ENCODE data around the gene LYRM4.

The LYRM4 gene

DNA sequence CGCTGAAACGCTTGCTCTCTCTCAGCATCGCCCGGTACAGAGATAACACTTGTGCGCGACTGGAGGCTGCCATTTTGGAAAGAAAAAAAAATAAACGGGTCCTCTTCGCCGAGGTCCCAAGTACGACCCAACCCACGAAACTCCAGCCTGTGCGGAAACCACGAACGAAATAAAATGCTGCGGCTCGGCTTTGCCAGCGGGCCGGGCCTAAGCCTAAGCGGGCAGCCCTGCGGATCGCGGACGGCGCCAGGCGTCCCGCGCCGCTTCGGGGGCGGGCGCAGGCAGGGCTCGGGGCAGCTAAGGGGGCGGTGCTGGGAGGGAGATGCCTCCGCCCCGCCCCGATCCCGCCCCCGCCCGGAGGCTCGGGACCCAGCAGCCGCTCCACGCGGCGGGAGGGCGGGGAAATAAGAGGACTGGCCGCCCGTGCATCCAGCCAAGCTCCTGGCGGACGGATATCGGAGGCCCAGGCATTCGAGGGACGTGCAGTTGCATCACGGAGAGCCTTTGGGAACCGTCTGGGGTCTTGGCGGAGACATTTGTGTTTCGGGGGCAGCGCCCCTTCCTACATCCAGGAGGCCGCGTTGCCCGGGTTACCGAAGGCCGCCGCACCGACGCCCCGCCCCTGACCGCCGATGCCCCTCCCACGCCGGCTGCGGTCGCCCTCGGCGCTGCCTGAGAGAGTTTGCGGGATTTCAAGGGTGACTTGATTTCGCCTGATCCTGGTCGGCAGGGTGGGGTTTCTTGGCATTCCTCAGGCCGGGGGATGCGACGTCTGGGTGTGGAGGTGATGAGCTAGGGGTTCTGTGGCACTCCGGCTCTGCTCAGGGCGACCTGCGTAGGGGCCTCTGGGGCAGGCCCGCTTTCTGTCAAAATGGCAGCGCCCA is at the start of gene LYRM4, which contains the start of gene FARS2:
LYRM4 (minus strand) TSS at position 290 of the 884 bp plus-strand sequence; CDS start at position 73, 217 bp downstream.
FARS2 (plus strand) TSS at position 853 of the 884 bp plus-strand sequence.
- peak; percentile 95 for DNase-seq (ENCODE audit: low spot score)

DNA sequence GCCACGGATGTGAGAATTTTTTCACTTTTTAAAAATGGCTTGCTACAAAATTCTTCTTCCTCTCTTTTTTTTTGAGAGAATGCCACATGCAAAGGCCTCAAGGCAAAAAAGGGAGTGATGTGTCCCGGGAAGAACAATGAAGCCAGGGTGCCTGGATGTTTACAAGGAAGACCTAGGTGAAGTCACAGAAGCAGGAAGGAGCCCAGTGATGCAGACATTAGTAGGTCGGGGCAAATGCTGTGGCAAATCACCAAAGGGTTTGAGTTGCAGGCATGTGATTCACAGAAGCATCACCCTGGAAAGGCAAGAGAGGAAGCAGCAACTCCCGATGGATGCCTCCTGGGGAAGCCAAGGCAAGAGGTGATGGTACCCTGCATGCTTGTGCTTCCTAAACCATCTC is 47.3 kb upstream of the LYRM4 start:
- DNase-seq (ENCODE audit: low spot score): no peak

DNA sequence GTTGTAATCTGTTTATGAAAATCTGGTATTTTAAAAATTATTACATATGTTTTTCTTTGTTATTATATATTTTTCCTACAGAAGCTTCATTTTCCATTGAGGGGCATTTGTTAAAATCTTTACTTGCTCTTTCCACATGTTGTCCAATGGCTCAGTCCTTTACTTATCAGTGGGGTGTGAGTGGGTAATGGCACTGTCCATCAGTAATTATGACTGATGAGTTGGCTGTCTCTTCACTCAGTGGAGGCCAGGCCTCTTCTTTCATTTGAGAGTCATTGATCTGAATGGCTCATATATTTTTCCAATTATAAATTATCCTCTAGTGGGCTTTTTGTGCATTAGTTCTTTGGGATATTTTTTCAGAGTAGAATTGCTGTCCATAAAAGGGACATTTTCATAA is 46.3 kb upstream of the LYRM4 start:
- DNase-seq (ENCODE audit: low spot score): no peak

DNA sequence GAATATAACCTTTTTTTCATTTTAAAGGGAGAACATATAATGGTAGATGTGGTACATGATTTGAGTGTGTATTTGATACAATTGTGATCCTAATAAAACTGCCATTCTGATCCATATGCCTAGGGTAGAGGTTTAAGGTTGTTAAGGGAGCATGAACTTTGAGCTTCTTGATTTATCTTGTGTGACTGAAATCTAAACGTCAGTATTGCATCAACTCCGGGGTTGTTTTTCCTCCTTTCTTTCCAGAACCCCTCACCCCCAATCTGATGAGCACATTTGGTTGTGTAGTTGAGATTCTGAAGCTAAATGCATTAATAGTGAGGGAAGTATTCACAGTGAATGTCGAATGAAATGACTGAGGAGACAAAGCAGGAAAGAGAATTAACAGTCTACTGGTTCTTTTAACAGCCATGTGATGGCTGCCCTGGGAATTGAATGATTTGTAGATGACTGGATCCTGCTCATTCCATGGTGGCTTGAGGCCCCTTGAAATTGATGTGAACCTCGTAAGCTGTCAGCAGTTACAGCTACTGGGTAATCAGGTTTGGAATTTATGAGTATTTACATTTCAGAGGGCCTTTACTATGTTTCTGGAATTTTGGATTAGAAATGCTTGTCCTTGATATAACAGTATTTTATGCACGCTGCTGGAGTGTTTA is 45.3 kb upstream of the LYRM4 start:
- no peak for DNase-seq (ENCODE audit: low spot score)

- DNase-seq (ENCODE audit: low spot score): no peak
Observed at GRCh38 chr6:5303682-5304081, 42.9 kb upstream of the LYRM4 start.

DNA sequence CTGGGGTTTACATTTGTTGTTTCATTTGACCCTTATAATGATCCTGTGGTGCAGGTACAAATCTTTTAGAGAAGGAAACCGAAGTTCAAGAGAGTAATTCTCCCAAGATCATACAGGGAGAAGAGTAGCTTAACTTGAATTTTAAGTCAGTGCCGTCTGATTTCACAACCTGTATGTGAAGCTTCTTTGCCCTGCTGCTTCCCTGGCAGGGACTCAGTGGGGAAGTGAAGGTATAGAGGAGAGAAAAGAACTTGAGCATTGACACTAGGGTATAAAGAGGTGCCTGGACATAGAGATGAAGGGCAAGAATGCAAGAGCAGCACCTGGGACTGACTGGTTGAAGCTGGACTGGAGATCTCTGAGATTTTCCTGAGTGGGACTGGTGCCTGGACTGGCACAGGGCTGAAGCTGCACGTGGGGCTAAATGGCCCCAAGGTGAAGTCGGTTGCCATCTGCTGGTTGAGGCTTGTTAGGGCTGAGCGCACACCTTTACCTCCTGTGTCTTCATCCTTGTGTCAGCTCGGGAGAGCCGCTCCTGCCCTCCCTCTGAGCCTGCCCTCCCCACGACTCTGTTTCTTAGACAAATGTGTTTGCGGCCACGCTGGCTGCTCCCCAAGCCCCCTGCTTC is 42.4 kb upstream of the LYRM4 start:
- DNase-seq (ENCODE audit: low spot score): no peak

DNA sequence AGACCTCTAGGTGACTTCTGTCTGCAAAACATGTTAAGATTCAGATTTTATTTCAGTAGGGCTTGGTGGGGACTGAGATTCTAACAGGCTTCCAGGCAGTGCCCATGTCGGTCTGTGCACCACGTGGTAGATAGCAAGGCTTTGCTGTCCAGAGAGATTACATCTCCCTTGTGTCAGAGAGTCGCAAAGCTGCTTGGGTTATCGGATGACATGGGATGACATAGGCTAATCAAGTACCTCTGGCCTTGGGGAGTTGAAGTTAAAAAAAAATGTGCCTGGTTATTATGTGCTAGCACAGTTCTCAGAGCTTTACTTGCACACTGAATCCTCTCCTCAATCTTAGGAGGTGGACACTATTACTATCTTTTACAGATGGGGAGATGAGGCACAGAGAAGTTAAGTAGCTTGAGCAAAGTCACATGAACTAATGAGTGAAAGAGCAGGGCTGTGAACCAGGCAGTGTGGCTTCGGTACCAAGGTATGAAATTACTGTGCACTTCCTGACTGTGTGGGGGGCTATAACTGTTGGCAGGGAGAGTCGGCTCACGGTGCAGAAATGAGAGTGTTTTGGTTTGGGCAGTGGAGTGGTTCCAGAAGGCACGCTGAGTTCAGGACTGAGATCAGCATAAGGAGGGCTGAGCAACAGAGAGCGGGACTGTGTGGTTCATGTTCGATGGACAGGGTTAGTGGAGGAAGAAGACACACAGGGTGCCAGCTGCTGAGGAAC is 41.6 kb upstream of the LYRM4 start:
- no peak for DNase-seq (ENCODE audit: low spot score)

DNA sequence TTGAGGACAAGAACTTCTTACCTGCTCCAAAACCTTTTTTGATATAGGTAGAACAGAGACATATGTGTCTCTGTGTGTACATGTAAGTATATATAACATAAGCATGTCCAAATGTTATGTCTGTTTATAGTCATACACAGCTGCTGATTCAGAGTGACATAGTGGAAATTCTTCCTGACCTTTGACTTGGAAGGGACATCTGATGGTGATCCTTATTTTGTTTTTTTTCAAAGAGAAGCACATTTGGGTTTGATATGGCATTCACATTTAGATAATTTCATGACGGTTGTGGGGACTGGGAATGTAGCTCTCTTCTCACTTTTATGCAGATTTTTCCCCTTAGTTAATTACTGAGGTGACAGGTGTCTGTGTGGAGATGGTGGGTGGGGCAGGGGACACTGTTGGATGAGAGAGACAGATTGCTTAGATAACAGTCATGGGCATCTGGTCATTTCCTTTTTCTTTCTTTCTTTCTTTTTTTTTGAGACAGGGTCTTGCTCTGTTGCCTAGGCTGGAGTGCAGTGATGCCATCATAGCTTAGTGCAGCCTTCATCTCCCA is 39.5 kb upstream of the LYRM4 start:
- DNase-seq (ENCODE audit: low spot score): no peak

DNA sequence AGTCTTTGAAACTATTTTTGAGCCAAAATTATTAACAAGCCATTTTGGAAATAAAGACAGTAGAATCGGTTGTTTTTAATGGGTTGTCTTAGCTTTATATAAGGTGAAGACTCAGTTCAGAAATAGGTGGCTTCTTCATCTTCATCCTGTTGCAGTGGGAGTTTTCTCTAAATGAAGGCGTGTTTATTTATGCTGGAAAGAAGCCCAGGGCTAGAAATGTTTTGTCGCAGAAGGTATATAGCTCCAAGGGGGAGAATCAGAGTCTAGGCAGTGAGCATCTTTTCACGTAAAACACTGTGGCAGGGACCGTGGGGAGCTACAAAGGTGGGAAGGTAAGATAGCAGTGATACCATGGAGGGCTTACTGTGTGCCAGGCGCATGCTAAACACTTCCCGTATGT is 34.9 kb upstream of the LYRM4 start:
- no peak for DNase-seq (ENCODE audit: low spot score)

DNA sequence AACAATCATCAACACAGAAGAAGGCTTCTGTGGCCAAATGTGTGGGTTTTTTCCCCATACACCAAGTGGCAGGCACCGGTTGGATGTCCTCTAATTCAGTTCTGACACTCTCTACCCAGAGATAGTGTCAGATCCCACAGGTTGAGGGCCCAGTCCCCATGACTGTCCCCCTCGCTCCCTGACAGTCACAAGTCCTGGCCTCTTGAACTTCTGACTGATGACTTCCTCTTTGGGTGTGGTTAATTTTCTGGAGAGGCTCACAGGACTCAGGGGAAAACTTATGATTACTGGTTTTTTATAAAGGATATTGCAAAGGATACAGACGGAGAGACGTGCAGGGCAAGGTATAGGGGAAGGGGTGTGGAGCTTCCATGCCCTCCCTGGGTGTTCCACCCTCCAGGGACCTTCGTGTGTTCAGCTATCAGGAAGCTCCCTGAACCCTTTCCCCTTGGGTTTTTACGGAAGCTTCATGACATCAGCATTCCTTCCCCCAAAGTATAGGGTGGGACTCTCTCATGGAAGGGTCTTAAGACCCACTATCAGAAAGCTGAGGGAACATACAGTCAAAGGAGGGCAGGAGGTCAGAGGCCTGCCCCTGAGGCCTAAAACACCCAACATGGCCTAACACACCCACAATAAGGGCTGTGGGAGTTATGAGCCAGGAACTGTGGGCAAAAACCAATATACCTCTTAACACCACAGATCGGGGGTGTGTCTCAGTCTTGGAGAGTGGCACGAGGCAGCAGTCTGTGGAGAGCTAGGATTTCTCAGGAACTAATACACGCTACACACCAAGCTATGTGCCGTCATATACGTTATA is 33.9 kb upstream of the LYRM4 start:
- no peak for DNase-seq (ENCODE audit: low spot score)

DNA sequence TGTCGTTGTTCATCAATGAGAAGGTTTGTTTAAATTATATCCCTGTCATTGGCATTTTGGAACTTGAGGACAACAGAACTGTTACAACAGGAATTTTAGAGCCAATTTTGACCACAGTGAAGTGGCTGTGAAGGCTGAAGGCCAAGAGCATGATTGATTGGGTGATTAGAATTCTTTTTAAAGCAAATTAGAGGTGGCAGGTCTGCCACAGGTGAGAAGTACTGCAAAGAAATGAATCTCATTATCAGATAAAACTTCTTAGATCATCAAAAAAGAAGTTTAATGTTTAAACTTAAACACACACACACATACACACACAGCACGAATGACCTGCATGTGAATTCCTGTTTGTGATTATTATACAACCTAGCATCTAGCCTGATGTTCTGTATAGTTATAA is 32.9 kb upstream of the LYRM4 start:
- DNase-seq (ENCODE audit: low spot score): no peak

DNA sequence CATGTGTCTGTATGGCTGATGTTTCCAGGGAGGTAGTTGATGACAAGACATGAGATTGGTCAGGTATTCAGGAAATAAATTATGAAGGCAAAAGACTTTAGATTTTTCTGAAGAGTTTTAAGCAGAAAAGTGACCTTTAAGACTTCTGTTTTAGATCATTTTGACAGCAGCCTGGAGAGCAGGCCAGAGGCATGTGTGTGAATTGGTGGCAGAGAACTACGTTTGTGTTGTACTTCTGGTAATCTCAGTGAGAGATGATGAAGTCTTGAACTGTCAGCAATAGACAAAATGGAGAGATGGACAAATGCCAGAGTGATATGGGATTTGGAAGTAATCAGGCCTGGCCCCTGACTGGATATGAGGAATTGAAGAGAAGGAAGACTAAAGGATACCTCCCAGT is 31.4 kb upstream of the LYRM4 start:
- no peak for DNase-seq (ENCODE audit: low spot score)

- DNase-seq (ENCODE audit: low spot score): no peak
Observed at GRCh38 chr6:5290500-5290899, 29.8 kb upstream of the LYRM4 start.

DNA sequence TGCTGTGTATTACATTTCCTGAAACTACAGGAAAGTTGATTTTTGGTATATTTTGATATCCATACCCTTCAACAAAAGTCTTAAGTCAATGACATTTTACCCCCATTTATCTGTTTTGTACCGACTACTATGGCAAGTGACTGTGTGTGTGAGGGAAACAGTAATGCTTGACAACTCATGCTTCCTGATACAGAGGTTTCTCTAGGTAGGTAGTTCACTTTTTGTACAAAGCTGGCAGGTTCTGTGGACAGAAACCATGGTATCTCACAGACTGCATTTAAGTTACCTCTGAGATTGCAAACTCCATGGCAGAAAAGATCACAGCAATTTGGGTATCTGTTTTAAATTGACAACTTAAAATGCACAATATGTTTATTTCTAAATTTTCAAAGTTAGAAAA is 29.3 kb upstream of the LYRM4 start:
- DNase-seq (ENCODE audit: low spot score): no peak

- no peak for DNase-seq (ENCODE audit: low spot score)
Observed at GRCh38 chr6:5287966-5288297, 27.2 kb upstream of the LYRM4 start.

GRCh38 chr6:5287205-5287965 is 26.6 kb upstream of the LYRM4 start:
- no peak for DNase-seq (ENCODE audit: low spot score)

DNA sequence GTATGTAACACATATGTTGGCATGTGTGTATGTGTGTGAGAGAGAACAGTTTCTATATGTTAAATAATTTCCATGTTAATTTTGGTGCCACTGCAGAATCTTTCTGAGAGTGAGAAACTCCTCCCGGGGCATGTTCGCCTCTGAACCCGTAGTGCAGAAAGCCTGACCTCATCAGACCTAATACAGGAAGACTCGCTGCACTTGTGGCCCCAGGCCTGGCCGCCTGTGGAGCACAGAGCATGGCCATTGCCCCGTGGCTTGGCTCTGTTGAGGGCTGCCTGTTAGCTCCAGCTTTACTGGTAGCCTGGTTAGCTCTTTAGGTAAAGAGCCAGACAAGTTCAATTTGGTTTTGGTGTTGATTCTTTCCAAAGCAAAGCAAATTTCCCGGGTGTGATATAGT is 26.0 kb upstream of the LYRM4 start:
- DNase-seq (ENCODE audit: low spot score): no peak

GRCh38 chr6:5285526-5285925 is 24.8 kb upstream of the LYRM4 start:
- no peak for DNase-seq (ENCODE audit: low spot score)

- no peak for DNase-seq (ENCODE audit: low spot score)
Observed at GRCh38 chr6:5285081-5285480, 24.3 kb upstream of the LYRM4 start.

DNA sequence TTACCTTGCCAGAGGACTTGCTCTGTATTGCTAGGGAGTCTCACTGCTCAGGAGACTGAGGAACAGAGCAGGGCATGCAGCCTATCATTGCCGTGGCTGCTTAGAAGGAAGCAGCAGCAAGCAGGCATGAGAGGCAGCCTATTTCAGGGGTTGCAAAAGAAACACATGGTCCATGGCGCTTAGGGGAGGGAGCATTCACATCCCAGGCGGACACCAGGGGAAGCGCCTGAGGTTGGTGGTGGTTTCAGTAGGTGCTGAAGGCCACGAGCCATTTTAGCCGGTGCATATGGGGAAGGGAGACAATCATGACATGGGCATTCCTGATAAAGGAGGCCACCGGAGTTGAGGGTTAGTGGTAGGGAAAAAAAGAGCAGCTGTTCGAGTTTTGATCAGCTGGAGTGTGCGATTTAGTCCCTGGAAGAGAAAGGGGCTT is 21.5 kb upstream of the LYRM4 start:
- no peak for DNase-seq (ENCODE audit: low spot score)
